ENCODE results near the gene MAVS. TPM values are rescaled to one million over a fixed set of nuclear protein-coding genes. Genes with fewer than 3 reads are reported as not detected.

The MAVS gene
- total and polyA plus RNA-seq, 3 donors from 2014 or later: 14.5 to 34.6 (median 28.5) TPM

GRCh38 chr20:3813848-3814581, 32.6 kb upstream of the MAVS start:
- TF ChIP-seq CTCF (IDR thresholded peaks at IDR 0.05): no peak
- TF ChIP-seq POLR2A (IDR thresholded peaks at IDR 0.05): no peak
- intact Hi-C loops (cut with DNase I; ENCODE audit: low total_unique reads): no loop called here
- no peak overlapping the region for H3K4me3 ChIP-seq
- H3K27me3 ChIP-seq: no peaks in the 10 kb centered on the region
- no peak for DNase-seq
- no peak overlapping the region for H3K27ac ChIP-seq
- 91 to 95% methylated on average over 12 of the region's 12 CpGs for WGBS, 2 donors
- H3K9me3 ChIP-seq: no peaks in the 10 kb centered on the region
- H3K4me1 ChIP-seq: peaks cover 34% of the 10 kb centered on the region
- H3K36me3 ChIP-seq (ENCODE audit: low read depth, missing control alignments): no peaks in the 10 kb centered on the region

- H3K36me3 ChIP-seq (ENCODE audit: low read depth, missing control alignments): no peaks in the 10 kb centered on the region
- no peak for DNase-seq
- intact Hi-C loops (cut with DNase I; ENCODE audit: low total_unique reads): no loop called here
- no peak overlapping the region for H3K4me3 ChIP-seq
- TF ChIP-seq POLR2A (IDR thresholded peaks at IDR 0.05) (no peak), CTCF (IDR thresholded peaks at IDR 0.05) (no peak)
- 87 to 90% methylated on average over 7 of the region's 7 CpGs for WGBS, 2 donors
- no peaks in the 10 kb centered on the region for H3K27me3 ChIP-seq
- no peak overlapping the region for H3K27ac ChIP-seq
- H3K4me1 ChIP-seq: peaks cover 42% of the 10 kb centered on the region
- H3K9me3 ChIP-seq: no peaks in the 10 kb centered on the region
These were observed 31.6 kb upstream of the MAVS start for GRCh38 chr20:3814928-3815495.

GRCh38 chr20:3815703-3816315, 30.8 kb upstream of the MAVS start:
- intact Hi-C loops (cut with DNase I; ENCODE audit: low total_unique reads): no loop called here
- H3K9me3 ChIP-seq: no peaks in the 10 kb centered on the region
- DNase-seq: no peak
- H3K4me1 ChIP-seq: peaks cover 38% of the 10 kb centered on the region
- no peaks in the 10 kb centered on the region for H3K27me3 ChIP-seq
- H3K4me3 ChIP-seq: no peak overlapping the region
- H3K27ac ChIP-seq: no peak overlapping the region
- no peaks in the 10 kb centered on the region for H3K36me3 ChIP-seq (ENCODE audit: low read depth, missing control alignments)
- TF ChIP-seq POLR2A (IDR thresholded peaks at IDR 0.05) (no peak), CTCF (IDR thresholded peaks at IDR 0.05) (no peak)
- 89 to 90% methylated on average over 9 of the region's 9 CpGs for WGBS, 2 donors

- Histone ChIP-seq H3K9me3 (no peaks in the 10 kb centered on the region), H3K36me3 (ENCODE audit: low read depth, missing control alignments) (no peaks in the 10 kb centered on the region), H3K27me3 (no peaks in the 10 kb centered on the region), H3K4me3 (no peak overlapping the region), H3K4me1 (peaks cover 22% of the 10 kb centered on the region), H3K27ac (peak overlapping the region; percentile 99)
- TF ChIP-seq POLR2A (IDR thresholded peaks at IDR 0.05) (no peak), CTCF (IDR thresholded peaks at IDR 0.05) (peak; percentile 55 to 74 (median 57))
- intact Hi-C loops (cut with DNase I; ENCODE audit: low total_unique reads): no loop called here
- DNase-seq: peak; percentile 86
- 76 to 81% methylated on average over 4 to 8 of the region's 8 CpGs for WGBS, 2 donors
These were observed 28.2 kb upstream of the MAVS start for GRCh38 chr20:3818155-3819151.

All from testis (tissue), 3 donors.